Left lung (tissue), 10 donors: ENCODE measurements around the gene ADAM15. TPM values are rescaled to one million over a fixed set of nuclear protein-coding genes. Genes with fewer than 3 reads are reported as not detected.

ENCODE experiments used
- ATAC-seq: fragments of 200-7000 bp; cut with Tn5 transposase; one replicate; pipeline ENCODE4 v1.9.1; 2020; ENCODE audit warnings: moderate library complexity
- DNase-seq, 4 donors: peaks; one replicate each; pipeline ENCODE4 v3.0.0-alpha.2; 2013 to 2020
- H3K27ac ChIP-seq, 2 donors: fragments of 200-600 bp; sonication (generic) in 1 of 2; one replicate each; pipeline versions ENCODE4 v1.5.0 to v1.8.0; 2020 to 2021
- H3K27me3 ChIP-seq, 2 donors: fragments of 200-600 bp; sonication (generic) in 1 of 2; one replicate each; pipeline versions ENCODE4 v1.5.0 to v1.8.0; 2020 to 2021
- H3K36me3 ChIP-seq, 2 donors: fragments of 200-600 bp; sonication (generic) in 1 of 2; one replicate each; pipeline versions ENCODE4 v1.5.0 to v1.8.0; 2020 to 2021
- H3K4me1 ChIP-seq, 2 donors: fragments of 200-600 bp; one replicate each; pipeline ENCODE4 v1.8.0; 2021
- H3K4me3 ChIP-seq, 2 donors: fragments of 200-600 bp; sonication (generic) in 1 of 2; one replicate each; pipeline versions ENCODE4 v1.5.0 to v1.8.0; 2020 to 2021; ENCODE audit warnings: mild to moderate bottlenecking in 1 of 2
- H3K9me3 ChIP-seq, 2 donors: fragments of 200-600 bp; sonication (generic) in 1 of 2; one replicate each; pipeline versions ENCODE4 v1.5.0 to v1.8.0; 2020 to 2021
- intact Hi-C, 2 donors: fragments of 100-400 bp; cut with DNase I; formaldehyde crosslinking; loops; one replicate each; pipeline versions ENCODE4 v1.11.2 to v1.14.2; 2022
- polyA plus RNA-seq, 6 donors: library from polyadenylated mRNA; unstranded; fragments of 120-200 nt; gene quantifications; one replicate each; pipeline ENCODE4 v1.2.1, GENCODE V29; 2013; ENCODE audit not compliant: insufficient read length in 6 of 6
- total RNA-seq, 2 donors: library from RNA; stranded (reverse); fragmentation: NEBNext Ultra II Directional; extraction: Animal tissue kit (Norgen Biotek cat#: 25700); gene quantifications; one replicate each; pipeline ENCODE4 v1.2.1, GENCODE V29; 2021
- TF ChIP-seq, protein P1 (sequence below), 2 donors: fragments of 200-600 bp; sonication (generic) in 1 of 2; IDR thresholded peaks; one replicate each; pipeline versions ENCODE4 v1.5.0 to v1.8.0; 2021; ENCODE audit warnings: antibody characterized with exemption in 2 of 2
- donor health status: DM: no; HTN: yes; CAD: no.
- donor health status: DM: no; HTN: no; CAD: no.

ADAM15 gene
- total and polyA plus RNA-seq, 8 donors: 54.4 to 172 (median 78.2) TPM

GRCh38 chr1:155083052-155083541, 32.0 kb downstream of the ADAM15 start:
- H3K9me3 ChIP-seq: no peaks in the 10 kb centered on the region
- ATAC-seq (no peak), DNase-seq (peak in 1 of 4 donors; percentile 43)
- H3K27me3 ChIP-seq: peaks cover 49 to 65% of the 10 kb centered on the region in 2 donors
- no peak overlapping the region for H3K4me3 ChIP-seq
- intact Hi-C loops: no loop called here
- H3K4me1 ChIP-seq: peaks cover 45 to 75% of the 10 kb centered on the region in 2 donors
- H3K27ac ChIP-seq: no peak overlapping the region
- TF ChIP-seq, protein P1, sequence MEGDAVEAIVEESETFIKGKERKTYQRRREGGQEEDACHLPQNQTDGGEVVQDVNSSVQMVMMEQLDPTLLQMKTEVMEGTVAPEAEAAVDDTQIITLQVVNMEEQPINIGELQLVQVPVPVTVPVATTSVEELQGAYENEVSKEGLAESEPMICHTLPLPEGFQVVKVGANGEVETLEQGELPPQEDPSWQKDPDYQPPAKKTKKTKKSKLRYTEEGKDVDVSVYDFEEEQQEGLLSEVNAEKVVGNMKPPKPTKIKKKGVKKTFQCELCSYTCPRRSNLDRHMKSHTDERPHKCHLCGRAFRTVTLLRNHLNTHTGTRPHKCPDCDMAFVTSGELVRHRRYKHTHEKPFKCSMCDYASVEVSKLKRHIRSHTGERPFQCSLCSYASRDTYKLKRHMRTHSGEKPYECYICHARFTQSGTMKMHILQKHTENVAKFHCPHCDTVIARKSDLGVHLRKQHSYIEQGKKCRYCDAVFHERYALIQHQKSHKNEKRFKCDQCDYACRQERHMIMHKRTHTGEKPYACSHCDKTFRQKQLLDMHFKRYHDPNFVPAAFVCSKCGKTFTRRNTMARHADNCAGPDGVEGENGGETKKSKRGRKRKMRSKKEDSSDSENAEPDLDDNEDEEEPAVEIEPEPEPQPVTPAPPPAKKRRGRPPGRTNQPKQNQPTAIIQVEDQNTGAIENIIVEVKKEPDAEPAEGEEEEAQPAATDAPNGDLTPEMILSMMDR (IDR thresholded peaks at IDR 0.05): no peak
- H3K36me3 ChIP-seq: no peaks in the 10 kb centered on the region

GRCh38 chr1:155083865-155084721, 33.0 kb downstream of the ADAM15 start:
- Histone ChIP-seq H3K4me3 (peak overlapping the region in 1 of 2 donors; percentile 69), H3K27ac (peak overlapping the region in 1 of 2 donors; percentile 87), H3K27me3 (peaks cover 49 to 55% of the 10 kb centered on the region in 2 donors), H3K36me3 (no peaks in the 10 kb centered on the region), H3K9me3 (no peaks in the 10 kb centered on the region), H3K4me1 (peaks cover 42 to 65% of the 10 kb centered on the region in 2 donors)
- no peak for ATAC-seq
- intact Hi-C loops: no loop called here
- peak in 1 of 4 donors; percentile 14 for DNase-seq
- TF ChIP-seq, protein P1 (IDR thresholded peaks at IDR 0.05): no peak

DNA sequence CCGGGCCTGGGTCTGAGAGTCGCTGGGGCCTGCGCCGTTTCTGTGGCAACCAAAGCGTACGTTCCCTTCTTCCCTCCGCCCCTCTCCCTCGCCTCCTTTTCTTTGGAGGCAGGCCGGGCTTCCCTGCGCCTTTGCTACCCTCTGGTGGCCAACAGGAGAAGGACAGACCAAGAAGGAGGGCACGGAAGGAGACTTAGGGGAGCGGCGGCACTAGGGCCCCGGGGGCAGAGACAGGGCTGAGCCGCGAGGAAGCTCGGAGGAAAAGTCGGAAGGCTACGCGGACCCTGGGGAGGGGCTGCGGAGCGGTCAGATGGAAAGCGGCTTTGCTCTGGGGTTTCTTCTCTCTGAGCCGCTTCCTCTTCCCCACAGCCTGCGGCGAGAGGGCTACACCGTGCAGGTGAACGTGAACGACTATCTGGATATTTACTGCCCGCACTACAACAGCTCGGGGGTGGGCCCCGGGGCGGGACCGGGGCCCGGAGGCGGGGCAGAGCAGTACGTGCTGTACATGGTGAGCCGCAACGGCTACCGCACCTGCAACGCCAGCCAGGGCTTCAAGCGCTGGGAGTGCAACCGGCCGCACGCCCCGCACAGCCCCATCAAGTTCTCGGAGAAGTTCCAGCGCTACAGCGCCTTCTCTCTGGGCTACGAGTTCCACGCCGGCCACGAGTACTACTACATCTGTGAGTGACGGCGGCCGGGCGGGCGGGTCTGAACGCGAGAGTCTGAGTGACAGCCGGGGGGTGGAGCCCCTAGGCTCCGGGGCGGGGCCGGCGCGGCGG, 33.8 kb downstream of the ADAM15 start:
- Histone ChIP-seq H3K36me3 (no peaks in the 10 kb centered on the region), H3K9me3 (no peaks in the 10 kb centered on the region), H3K4me3 (peak overlapping the region; percentile 58 to 69), H3K27ac (peak overlapping the region; percentile 87 to 94), H3K27me3 (peaks cover 41 to 47% of the 10 kb centered on the region in 2 donors), H3K4me1 (peaks cover 35 to 56% of the 10 kb centered on the region in 2 donors)
- DNase-seq: peak; percentile 94 to 99 (median 96)
- TF ChIP-seq, protein P1 (IDR thresholded peaks at IDR 0.05): peak; percentile 87 to 96
- intact Hi-C loops: no loop called here
- peak; percentile 90 for ATAC-seq

DNA sequence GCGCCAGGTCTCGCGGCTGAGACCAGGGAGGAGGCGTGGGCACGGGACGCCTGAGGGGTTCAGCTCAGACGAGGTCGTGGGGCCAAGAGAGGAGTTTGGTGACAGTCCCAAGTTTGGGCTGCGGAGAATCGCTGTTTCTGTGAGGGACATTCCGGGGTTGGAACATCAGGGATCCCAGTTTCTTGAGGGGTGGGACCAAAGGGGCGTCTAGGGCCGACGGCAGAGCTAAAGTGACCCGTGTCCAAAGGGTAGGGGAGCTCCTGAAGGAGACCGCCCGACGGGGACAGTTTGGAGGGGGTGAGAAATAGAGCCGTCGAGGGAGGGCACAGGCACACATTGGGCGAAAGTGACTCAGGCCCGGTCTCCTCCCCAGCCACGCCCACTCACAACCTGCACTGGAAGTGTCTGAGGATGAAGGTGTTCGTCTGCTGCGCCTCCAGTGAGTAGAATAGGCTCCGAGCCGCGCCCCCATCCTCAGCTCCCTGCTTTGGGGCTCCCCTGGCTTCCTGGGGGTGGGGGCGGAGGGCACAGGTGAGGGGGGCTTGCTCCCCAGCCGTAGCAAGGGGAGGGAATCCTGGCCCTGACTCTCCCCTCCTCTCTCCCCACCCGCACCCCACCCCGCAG, 34.5 kb downstream of the ADAM15 start:
- intact Hi-C loops: no loop called here

More for the DNA sequence above, 34.5 kb downstream of the ADAM15 start:
- TF ChIP-seq, protein P1 (IDR thresholded peaks at IDR 0.05): no peak
- Histone ChIP-seq H3K9me3 (no peaks in the 10 kb centered on the region), H3K27me3 (peaks cover 34 to 40% of the 10 kb centered on the region in 2 donors), H3K4me1 (peaks cover 27 to 49% of the 10 kb centered on the region in 2 donors), H3K36me3 (no peaks in the 10 kb centered on the region), H3K4me3 (peak overlapping the region; percentile 58 to 69), H3K27ac (peak overlapping the region; percentile 87 to 94)
- ATAC-seq (peak; percentile 54), DNase-seq (peak in 2 of 4 donors; percentile 80 to 88)
